Stimulated activated CD8-positive, alpha-beta memory T cell treated with anti-CD3 and anti-CD28 coated beads, Interleukin-4, amount 100 ng/mL, for 4 hours (primary cell): ENCODE data around the gene PRKCI.
"Not testable (repeated sequence)": the region's sequence is repeated elsewhere in the genome, so short reads cannot be mapped to it uniquely, and the experiment has no call there.

ENCODE experiments used
- DNase-seq, 2 donors: peaks; one replicate each; pipeline ENCODE4 v3.0.0-alpha.2; 2020; ENCODE audit warnings: low read depth in 2 of 2, low spot score in 1 of 2

The PRKCI gene

DNA sequence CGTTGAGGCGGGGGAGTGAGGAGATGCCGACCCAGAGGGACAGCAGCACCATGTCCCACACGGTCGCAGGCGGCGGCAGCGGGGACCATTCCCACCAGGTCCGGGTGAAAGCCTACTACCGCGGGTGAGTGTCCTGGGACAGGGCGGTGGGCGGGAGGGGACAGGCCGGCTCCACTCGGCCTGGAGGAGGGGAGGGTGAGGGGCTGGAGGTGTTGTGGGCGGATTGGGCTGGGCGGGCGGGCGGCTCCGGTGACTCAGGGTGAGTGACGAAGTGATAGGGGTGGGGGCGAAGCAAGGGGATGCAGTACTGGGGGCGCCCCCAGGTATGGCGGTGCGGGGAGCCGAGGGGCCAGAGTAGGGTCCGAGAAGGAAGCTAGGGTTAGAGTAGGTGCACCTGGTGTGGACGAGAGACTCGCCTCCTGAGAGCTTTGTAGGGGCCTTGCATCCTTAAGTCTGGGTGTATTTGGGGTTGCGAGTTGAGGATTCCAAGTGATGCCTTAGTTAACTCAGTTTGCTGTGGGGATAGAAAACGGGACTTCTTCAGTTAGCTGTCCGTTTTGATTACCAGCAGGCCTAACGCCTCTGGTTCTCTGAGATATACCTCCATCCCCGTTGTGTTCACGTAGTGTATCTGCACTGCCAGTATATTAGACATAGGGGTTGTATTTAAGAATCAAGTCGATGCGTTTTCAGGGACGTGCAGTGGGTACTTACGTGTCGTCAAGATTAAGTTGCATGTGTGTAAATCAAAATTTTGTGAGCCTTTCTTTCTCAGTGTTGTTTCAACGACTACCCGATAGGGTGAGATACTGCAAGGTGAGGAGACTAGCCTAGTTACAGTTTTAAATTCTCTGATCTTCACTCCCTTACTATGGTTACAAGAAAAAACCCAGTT, 670 bp downstream of the PRKCI start:
- peak; percentile 6 to 23 for DNase-seq

DNA sequence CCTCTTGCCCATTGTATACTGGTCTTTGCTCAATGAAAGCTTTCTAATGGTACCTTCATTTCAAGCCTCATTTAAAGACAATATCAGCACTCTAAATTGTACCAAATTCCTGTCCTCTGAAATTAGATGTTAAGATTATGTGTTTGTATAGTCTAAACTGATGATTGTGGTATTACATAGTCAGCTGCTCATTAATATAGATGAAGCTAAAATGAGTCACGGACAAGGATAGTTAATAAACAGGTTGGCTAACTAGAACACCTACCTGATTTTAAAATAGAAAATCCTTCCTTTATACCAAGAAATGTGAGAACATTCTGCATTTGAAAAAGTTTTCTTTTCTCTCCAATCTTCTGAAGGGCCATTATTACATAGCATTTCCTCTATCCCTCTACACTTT, 2.9 kb downstream of the PRKCI start:
- DNase-seq, result no peak

DNA sequence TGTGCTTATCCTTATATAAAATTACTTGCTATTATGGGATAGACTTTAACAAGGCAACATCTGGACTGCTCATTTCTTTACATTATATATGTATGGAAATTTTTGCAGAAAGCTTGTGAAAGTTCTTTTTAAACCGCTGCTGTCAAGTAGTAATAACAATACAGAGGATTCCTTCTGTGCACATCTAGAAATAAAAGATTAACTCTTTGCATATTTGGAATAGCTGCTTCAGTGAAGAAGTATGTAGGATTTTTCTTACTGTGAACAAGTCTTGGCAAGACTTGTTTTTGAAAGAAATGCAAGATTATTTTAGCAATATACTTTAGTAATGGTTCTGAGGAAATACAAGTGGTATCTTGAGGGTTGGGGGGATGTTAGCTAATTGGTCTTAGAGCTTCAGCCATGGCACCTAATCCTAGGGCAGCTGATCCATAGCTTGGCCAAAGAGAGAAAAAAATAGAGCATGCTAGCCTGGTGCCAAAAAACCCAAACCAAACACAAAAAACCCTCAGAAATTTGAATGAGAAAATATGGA, 4.3 kb downstream of the PRKCI start:
- no peak for DNase-seq

GRCh38 chr3:170228093-170228766, 6.0 kb downstream of the PRKCI start:
- DNase-seq, result no peak

GRCh38 chr3:170232266-170232665, 10.0 kb downstream of the PRKCI start:
- no peak for DNase-seq

DNA sequence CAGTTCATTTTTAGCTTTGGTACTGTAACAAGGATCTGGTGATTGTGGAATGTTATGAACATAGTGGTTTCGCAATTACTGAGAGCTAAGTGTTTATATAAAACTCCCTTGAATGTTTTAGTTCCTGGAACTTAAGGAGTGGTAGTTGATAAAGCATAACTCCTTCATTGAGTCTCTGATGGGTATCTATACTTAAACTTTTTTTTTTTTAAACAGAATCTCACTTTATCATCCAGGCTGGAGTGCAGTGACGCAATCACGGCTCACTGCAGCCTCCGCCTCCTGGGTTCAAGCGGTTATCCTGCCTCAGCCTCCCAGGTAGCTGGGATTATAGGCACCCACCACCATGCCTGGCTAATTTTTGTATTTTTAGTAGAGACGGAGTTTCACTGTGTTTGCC, 11.3 kb downstream of the PRKCI start:
- no peak for DNase-seq

GRCh38 chr3:170240142-170240541, 17.9 kb downstream of the PRKCI start:
- DNase-seq, result no peak

GRCh38 chr3:170240671-170241070, 18.4 kb downstream of the PRKCI start:
- DNase-seq, result no peak

GRCh38 chr3:170244576-170244975, 22.4 kb downstream of the PRKCI start:
- DNase-seq, result no peak

DNA sequence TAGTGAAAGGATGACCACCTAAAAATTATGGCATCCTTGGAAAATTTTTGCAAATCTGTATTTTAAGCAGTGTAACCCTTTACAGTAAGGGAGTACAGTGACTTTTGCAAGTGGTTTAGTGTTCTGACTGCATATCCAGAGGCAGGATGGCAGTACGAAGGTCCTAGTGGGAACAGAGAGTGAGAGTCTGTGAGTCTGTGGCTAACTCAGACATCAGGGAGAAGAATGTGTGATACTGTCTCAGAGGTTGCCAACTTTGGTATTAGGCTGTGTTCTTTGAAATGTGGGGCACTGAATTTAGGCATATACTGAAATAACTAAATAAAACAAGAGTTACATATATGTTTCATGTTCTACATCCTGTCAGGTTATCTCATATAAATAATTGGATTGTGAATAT, 25.7 kb downstream of the PRKCI start:
- DNase-seq, result no peak

DNA sequence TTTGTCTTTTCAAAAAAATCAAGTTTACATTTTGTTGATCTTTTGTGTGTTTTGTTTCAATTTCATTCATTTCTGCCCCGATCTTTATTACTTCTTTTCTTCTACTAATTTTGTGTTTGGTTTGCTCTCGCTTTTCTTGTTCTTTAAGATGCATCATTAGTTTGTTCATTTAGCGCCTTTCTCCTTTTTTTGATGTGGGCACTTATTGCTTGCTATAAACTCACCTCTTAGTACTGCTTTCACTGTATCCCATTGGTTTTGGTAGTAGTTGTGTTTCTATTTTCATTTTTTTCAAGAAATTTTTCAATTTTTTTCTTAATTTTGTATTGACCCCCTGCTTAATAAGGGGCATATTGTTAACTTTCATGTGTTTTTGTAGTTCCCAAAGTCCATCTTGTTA, 34.4 kb downstream of the PRKCI start:
- DNase-seq, result no peak

DNA sequence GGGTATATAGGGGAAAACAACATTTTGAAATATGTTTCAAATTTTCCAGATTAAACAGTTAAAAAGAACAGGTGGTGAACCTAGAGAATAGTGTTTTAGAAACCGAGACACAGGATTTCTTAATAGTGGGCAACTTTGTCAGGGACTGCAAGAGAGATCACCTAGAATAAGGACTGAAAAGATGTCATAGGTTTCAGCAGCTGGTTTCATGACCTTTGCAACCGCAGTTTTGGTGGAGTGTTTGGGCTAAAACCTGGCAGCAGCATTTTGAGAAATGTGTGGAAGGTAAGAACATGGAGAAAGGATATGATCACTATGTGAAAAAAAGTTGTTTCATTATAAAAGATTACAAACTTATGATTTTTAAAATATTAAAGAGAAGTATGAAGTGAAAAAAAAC, 34.9 kb downstream of the PRKCI start:
- no peak for DNase-seq

GRCh38 chr3:170258105-170258487, 35.9 kb downstream of the PRKCI start:
- no peak for DNase-seq

GRCh38 chr3:170259907-170260306, 37.7 kb downstream of the PRKCI start:
- DNase-seq, result no peak

GRCh38 chr3:170267793-170268192, 45.6 kb downstream of the PRKCI start:
- DNase-seq, result no peak

DNA sequence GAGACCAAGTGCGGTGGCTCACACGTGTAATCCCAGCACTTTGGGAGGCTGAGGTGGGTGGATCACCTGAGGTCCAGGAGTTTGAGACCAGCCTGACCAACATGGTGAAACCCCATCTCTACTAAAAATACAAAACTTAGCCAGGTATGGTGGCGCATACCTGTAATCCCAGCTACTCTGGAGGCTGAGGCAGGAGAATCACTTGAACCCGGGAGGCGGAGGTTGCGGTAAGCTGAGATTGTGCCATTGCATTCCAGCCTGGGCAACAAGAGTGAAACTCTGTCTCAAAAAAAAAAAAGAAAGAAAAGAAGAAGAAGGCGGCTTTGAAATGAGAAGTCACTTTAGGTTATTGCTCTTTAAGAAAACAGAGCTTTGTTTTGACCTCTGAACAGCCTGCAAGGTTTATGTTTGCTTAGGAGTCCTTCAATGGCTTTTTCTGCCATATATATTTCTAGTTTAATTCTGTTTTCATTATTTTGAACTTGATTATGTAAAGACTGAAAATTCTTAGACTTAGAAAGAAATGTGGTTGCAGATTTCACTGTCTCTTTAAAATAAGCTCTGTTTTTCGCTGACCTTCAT, 47.5 kb downstream of the PRKCI start:
- DNase-seq, result not testable (repeated sequence)

DNA sequence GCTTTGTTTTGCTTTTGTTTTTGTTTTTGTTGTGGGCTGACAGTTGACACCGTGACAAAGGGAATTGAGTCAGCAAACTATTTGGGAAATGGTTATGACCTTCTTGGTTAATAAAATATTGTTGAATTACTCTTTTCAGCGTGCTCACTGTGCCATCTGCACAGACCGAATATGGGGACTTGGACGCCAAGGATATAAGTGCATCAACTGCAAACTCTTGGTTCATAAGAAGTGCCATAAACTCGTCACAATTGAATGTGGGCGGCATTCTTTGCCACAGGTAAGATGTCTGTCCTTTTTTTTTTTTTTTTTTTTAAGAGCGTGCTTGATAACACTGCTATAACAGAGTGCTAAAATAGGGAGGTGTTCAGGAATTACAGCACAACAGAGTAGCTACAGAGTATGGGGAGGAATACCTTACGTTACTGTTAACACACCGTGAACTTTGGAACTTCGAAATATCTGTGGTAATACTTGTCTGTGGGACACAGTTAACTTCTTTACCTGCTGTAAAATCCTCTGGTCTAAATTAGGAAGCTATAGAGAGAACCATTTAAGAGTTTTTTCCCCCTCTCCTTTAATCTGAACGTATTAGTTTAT, 48.2 kb downstream of the PRKCI start:
- no peak for DNase-seq

DNA sequence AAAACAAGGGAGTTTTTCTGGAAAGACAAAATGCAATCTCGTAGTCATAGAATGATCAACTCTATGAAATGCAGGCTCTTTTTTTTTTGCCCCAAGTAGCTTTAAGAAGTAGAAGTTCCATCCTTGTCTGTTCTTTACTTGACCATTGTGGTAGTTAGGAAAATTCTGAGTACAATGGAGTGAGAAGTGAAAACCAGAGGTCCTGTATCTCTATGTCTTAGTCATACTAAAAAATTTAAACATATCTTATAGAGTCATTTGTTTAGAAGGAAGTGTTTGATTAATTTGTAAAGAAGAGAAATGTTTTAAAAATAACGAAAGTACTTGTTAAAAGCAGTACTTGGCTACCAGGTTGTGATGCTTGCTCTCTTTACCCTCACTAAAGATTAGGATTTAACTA, 52.4 kb downstream of the PRKCI start:
- DNase-seq, result no peak

DNA sequence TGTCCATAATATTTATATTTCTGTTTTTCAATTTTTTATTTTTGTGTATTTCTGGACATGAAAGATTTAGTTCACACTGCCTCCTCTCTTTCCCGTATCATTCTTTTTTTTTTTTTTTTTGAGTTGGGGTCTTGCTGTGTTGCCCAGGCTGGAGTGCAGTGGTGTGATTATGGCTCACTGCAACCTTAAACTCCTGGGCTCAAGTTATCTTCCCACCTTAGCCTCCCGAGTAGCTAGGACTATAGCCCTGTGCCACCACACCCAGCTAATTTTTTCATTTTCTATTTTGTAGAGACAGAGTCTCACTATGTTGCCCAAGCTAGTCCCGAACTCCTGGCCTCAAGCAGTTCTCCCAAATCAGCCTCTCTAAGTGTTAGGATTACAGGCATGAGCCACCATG, 53.6 kb downstream of the PRKCI start:
- no peak for DNase-seq

DNA sequence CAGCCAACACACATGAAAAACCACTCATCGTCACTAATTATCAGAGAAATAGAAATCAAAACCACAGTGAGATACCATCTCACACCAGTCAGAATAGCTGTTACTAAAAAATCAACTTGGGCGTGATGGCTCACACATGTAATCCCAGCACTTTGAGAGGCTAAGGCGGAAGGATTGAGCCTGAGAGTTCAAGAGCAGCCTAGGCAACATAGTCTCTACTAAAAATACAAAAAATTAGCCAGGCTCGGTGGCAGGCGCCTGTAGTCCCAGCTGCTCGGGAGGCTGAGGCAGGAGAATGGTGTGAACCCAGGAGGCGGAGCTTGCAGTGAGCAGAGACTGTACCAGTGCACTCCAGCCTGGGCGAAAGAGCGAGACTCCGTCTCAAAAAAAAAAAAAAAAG, 55.1 kb downstream of the PRKCI start:
- DNase-seq, result not testable (repeated sequence)

DNA sequence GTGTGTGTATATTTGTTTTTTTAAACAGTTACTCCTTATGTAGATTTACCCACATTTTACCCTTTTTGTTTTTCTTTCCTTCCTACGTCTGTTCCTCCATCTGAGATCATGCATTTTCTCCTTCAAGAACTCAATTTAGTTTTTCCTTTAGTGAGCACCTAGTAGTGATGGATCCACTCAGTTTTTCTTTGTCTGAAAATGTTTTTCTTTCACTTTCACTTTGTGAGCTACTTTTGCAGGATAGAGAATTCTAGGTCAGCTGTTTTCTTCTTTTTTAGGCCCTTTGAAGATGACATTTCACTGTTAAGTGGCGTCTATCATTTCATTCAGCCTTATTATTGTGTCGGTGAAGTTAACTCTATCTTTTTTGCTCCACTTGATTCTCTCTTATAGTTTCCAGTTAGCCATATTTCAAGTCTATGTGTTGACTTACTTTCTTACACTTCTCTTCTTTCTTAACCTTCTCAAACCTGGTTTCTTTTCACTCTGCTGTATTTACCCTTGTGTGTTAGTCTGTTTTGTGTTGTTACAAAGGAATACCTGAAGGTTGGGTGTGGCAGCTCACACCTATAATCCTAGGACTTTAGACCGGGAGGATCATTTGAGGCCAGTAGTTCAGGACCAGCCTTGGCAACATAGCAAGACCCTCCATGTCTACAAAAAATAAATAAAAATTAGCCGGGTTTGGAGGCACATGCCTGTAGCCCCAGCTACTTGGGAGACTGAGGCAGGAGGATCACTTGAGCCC, 55.8 kb downstream of the PRKCI start:
- no peak for DNase-seq
